Measurements from ENCODE around the gene PEX14. TPM values are rescaled to one million over a fixed set of nuclear protein-coding genes. Genes with fewer than 3 reads are reported as not detected.

The PEX14 gene
- total and polyA plus RNA-seq, 2 donors (not counting 3 experiments of a cell fraction or from before 2014, with no cell fraction given) = 19.5 to 26.5 TPM

DNA sequence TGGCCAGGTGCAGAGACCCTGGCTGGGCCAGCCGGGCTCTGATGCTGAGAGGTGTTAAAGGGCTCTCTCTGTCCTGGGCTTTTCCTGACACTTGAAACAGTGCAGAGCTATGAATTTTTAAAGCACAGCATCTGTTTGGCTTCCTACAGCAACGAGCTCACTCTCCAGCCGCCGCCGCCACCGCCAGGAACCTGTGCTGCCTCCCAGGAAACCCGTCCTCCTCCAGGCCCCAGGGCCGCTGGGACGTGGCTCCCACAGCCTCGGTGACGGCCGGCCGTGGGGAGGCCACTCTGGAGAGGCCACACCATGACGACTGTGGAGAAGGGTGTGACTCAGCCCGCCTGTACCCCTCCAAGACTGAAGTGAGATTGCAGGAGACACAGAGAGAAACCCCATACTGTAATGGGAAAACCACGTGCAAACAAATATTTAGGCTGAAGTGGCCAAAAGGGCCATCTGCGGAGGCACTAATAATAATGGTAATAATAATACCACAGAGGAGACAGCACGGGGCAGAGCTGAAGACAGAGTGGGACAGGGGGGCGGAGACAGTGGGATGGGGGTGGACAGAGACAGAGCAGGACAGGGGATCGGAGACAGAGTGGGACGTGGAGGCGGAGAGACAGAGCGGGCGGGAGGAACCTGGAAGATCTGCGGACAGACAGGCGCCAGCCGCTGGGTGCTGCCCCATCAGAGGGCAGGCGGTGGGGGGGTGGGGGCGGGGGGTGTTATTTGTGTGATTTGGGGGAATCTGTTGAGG is 182.5 kb downstream of the PEX14 start:
- no TSS peak for BruUV-seq (replicated peaks)
- Histone ChIP-seq H4K20me1 (replicated peaks; ENCODE audit: control insufficient read depth, extremely low read depth, insufficient read depth, low read length) (no peaks in the 10 kb centered on the region), H3K79me2 (ENCODE audit: control insufficient read depth, insufficient read depth, low read length) (no peaks in the 10 kb centered on the region), H3K4me2 (ENCODE audit: insufficient read depth, low read length) (no peak overlapping the region), H3K9me3 (replicated peaks; ENCODE audit: control insufficient read depth, insufficient read depth, low read length) (no peaks in the 10 kb centered on the region), H3K9me1 (replicated peaks; ENCODE audit: control insufficient read depth, extremely low read depth, insufficient read depth, low read length) (no peaks in the 10 kb centered on the region), H3K27me3 (ENCODE audit: control insufficient read depth in 2 of 2, insufficient read depth in 2 of 2, low read length in 2 of 2) (no peaks in the 10 kb centered on the region), H2AFZ (ENCODE audit: low read depth, low read length) (no peak overlapping the region), H3K4me3 (replicated peaks in 1 of 3; ENCODE audit: insufficient read depth in 1 of 3, low read depth in 1 of 3, low read length in 3 of 3) (no peak overlapping the region), H3K9ac (replicated peaks; ENCODE audit: extremely low read depth, insufficient read depth, low read length) (no peak overlapping the region), H3K36me3 (ENCODE audit: control insufficient read depth in 2 of 2, extremely low read depth in 1 of 2, insufficient read depth in 2 of 2, low read length in 2 of 2) (no peaks in the 10 kb centered on the region), H3K4me1 (ENCODE audit: control insufficient read depth, extremely low read depth, insufficient read depth, low read length) (no peaks in the 10 kb centered on the region), H3K27ac (ENCODE audit: insufficient read depth, low read depth, low read length) (no peak overlapping the region)
- no peak for FAIRE-seq
- dilution Hi-C loops (cut with MboI; ENCODE audit: extremely low pct_ligation_motif_present, low sequenced_read_pairs) = no loop called here
- CTCF ChIA-PET = no interaction called here
- intact Hi-C loops (cut with micrococcal nuclease) = no loop called here
- DNase-seq (ENCODE audit: low read depth, low spot score) = no peak
- TF ChIP-seq POLR2AphosphoS5 (IDR thresholded peaks at IDR 0.05; ENCODE audit: insufficient read depth, low read depth, low read length) = no peak
- no peak for TF ChIP-seq JUN (IDR thresholded peaks at IDR 0.05; ENCODE audit: borderline replicate concordance, insufficient read depth, insufficient read length, low read depth)
- TF ChIP-seq EZH2 (IDR thresholded peaks at IDR 0.05; ENCODE audit: borderline replicate concordance, low read depth, low read length, severe bottlenecking) = no peak
- TF ChIP-seq MYC (IDR thresholded peaks at IDR 0.05; ENCODE audit: low read depth, low read length) = no peak
- TF ChIP-seq FOS (IDR thresholded peaks at IDR 0.05; ENCODE audit: borderline replicate concordance, insufficient read depth, low read length) = no peak
- TF ChIP-seq, protein P1, sequence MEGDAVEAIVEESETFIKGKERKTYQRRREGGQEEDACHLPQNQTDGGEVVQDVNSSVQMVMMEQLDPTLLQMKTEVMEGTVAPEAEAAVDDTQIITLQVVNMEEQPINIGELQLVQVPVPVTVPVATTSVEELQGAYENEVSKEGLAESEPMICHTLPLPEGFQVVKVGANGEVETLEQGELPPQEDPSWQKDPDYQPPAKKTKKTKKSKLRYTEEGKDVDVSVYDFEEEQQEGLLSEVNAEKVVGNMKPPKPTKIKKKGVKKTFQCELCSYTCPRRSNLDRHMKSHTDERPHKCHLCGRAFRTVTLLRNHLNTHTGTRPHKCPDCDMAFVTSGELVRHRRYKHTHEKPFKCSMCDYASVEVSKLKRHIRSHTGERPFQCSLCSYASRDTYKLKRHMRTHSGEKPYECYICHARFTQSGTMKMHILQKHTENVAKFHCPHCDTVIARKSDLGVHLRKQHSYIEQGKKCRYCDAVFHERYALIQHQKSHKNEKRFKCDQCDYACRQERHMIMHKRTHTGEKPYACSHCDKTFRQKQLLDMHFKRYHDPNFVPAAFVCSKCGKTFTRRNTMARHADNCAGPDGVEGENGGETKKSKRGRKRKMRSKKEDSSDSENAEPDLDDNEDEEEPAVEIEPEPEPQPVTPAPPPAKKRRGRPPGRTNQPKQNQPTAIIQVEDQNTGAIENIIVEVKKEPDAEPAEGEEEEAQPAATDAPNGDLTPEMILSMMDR (IDR thresholded peaks at IDR 0.05; ENCODE audit: extremely low read depth in 1 of 2, insufficient read depth in 1 of 2, low read depth in 1 of 2, low read length in 2 of 2) = no peak
- POLR2A ChIA-PET = no interaction called here

Data from endothelial cell of umbilical vein (primary cell).